GM20431 (cell line): ENCODE data around the gene RDH13.
"Not testable (repeated sequence)": the region's sequence is repeated elsewhere in the genome, so short reads cannot be mapped to it uniquely, and the experiment has no call there.

ENCODE experiments used
- in situ Hi-C: fragments of 300-500 bp; cut with MseI, MboI; formaldehyde crosslinking; loops from one replicate; pipeline ENCODE4 v1.15.0; 2020; ENCODE audit warnings: low sequenced_read_pairs; ENCODE audit not compliant: unreplicated experiment

Gene RDH13

DNA sequence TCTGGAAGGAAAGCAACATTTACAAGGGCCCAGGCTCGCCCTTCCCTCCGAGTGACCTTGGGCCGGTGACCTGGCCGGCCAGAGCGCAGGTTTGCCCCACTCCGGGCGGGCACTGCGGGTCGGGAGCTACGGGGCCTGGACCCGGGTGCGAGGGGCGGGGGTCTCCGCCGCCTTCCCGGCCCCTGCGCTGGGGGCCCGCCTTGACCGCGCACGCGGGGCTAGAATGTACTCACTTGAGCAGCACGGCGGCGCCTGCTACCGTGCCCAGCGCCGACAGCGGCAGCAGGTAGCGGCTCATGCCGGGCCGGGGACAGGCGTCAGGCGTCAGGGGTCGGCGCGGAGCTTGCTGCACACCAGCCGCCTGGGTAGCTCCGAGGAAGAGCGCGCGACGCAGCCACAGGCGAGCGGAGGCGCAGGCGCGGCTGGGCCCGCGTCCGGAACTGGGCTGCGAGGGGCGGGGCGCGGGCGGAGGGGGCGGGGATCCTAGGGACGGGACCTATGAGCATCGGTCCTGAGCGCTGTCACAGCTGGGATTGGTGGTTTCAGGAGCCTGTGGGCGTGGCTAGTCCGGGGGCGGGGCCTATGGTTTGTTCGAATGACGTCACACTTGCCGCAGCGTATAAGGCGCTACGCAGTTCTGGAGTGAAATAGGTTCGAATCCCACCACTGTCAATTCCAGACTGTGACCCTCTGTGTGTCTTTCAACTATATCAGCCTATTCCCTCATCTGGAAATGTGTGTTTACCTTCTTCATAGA, at the start of gene RDH13:
Gene RDH13 (minus strand): TSS at position 414 of the 757 bp plus-strand sequence. CDS start 116 bp downstream, at position 298.
- in situ Hi-C loops, result no loop called here

DNA sequence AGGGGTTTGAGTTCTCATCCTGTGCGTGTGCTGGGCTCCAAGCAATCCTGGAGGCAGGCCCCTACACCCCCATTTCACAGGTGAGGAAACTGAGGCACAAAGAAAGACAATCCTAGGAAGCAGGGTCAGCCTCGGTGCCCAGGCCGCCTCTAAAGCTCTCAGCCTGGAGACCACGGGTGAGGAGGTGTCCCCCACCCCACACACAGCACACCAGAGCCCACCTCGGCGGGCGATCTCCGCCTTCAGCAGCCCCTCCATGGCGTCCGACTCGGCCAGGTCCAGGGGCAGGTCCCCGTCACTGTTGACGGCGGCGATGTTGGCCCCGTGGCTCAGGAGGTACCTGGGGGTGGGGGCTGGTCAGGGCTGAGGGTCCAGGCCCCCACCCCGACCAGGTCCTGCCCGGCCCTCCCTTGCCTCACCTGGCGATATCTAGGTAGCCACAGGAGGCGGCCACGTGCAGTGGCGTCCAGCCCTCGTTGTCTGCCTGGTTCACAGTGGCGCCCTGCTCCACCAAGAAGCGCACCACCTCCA, 49.4 kb upstream of the RDH13 start:
- in situ Hi-C loops, result no loop called here

- in situ Hi-C loops, result no loop called here
Measured at GRCh38 chr19:55111238-55111831, 48.4 kb upstream of the RDH13 start.

DNA sequence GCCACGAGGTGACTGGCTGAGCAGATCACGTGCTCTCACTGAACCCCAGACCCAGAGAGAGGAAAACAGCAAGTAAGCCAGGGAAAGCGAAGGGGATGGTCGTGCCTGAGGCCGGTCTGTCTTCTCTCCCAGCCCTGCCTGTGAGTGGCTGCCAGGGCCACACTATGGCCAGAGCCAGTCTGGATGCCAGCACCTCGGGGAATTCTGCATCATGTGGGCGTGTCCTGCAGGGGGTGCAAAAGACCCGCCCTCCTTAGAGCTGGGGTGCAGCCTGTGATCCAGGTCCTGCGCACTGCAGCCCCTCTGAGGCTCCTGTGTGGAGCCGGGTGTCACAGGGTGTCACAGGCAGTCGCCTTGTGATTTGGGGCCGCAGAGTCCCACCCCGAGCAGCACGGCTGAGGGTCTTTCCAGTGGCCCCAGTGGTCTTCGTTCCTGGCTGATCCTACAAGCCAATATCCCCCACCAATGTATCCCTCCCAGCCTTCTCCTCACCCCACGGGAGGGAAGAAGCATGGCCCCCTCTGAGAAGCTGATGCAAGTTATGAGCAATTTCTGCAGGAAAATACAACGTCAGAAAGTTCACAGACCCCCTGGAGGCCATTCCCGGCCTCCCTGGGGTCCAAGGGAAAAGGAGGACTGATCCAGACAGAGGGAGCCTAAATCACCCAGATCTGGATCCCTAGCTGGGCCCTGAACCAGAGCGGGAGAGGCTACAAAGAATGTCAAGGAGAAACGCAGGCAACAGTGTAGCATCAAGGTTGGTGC, 46.8 kb upstream of the RDH13 start:
- in situ Hi-C loops, result no loop called here

DNA sequence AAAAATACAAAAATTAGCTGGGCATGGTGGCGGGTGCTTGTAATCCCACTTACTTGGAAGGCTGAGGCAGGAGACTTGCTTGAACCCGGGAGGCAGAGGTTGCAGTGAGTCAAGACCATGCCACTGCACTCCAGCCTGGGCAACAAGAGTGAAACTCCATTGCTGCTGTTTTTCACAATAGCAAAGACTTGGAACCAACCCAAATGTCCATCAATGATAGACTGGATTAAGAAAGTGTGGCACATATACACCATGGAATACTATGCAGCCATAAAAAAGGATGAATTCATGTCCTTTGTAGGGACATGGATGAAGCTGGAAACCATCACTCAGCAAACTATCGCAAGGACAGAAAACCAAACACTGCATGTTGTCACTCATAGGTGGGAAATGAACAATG, 44.3 kb upstream of the RDH13 start:
- in situ Hi-C loops, result not testable (repeated sequence)

DNA sequence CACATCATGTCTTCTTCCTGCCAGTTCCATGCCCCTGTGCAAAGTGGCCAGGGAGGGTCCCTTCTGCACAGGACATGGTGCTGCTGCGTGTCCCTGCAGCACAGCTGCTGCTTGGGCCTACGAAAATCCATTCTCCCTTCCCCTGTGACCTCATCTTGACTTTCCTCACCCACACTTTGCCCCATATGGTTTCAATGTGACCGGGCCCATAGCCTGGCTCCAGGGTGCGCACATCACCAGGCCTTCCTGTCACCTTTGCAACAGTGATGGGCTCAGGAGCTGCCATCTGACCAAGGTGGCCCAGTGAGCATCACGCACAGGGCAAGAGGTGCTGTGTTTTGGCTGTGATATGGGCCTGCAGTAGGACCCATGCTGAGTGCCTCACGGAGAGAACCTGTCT, 43.6 kb upstream of the RDH13 start:
- in situ Hi-C loops, result no loop called here

DNA sequence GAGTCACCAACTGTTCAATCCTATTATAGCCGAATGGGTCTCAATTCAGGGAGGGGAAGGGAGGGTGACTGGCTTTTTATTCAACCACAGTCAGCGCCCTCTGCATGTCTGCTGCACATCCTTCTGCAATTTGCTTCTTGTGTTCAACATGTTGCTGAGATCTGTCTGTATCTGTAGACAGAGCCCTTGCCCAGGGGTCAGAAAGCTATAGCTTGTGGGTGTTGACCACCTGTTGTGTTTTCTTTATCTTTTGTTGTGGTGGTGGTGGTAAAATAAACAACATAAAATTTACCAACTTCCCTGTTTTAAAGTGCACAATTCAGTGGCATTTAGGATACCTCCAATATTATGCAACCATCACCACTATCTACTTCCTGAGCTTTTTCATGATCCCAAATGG, 42.3 kb upstream of the RDH13 start:
- in situ Hi-C loops, result no loop called here

GRCh38 chr19:55103190-55103589, 40.2 kb upstream of the RDH13 start:
- in situ Hi-C loops, result no loop called here

GRCh38 chr19:55101261-55101660, 38.3 kb upstream of the RDH13 start:
- in situ Hi-C loops, result no loop called here

DNA sequence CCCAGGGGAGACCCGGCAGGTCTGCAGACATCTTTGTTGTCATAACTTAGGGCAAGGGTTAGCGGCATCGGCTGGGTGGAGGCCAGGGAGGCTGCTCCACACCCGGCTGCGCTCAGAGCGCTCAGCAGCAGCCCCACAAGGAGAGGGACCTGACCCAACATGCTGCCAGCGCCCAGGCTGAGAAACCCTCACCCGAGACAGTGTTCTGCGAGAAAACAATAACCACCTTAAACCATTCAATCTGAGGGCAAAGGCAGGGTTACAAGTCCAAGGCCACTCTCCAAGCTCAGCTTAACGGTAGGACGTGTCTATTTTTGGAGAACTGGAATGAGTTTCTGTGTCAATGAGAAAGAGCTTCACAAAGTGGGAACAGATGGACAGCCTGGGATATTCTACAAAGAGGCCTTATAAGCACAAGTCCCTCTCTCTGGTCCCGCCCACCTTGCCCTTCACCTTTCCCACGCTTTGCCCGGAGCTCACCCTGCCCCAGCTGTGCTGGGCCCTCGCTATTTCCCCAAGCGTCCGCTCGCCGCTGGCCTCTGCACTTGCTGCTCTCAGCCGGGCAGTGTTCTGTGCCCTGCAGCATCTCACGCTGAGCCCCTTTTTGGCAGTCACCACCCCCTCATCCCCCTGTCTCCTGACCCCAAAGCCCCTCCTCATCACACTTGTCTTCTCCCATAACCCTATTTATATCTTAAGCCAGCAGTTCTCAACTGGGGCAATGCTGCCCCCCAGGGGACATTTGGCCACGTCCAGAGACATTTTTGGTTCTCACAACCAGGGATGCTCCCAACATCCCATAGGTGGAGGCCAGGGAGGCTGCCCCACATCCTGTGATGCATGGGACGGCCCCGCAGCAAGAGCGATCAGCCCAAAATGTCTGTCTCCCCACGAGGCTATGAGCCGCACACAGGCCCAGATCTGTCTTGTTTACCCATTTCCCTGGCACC, 36.9 kb upstream of the RDH13 start:
- in situ Hi-C loops, result no loop called here

GRCh38 chr19:55098716-55099556, 36.0 kb upstream of the RDH13 start:
- in situ Hi-C loops, result no loop called here

GRCh38 chr19:55097864-55098715, 35.1 kb upstream of the RDH13 start:
- in situ Hi-C loops, result no loop called here

DNA sequence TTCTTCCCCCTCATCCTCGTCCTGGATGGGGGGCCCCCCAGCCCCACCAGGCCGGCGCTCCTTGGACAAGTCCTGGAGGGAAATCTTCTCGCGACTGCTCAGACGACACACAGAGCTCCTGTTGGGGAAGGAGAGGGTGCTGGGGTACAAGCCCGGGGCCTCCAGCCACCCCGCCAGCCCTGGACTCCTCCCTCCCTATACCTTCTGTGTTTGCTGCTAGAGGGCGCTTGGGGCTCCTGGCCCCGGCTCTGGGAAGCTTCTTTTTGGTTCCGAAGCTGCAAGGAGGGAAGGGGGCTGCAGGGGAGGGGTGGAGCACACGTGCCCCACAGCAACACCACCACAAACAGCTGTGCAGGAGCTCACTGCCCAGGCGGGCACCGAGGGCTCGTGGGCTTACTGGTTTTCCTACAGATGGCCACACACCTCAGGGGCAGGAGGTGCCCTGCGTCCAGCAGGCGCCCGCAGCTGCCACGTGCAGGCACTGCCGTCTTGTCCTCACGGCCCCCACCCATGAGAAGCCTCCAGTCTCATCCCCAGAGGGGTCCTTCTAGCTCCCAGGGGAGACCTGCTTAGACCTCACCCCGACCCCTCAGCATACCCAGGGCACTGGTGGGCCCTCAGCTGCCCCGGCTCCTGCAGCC, 33.2 kb upstream of the RDH13 start:
- in situ Hi-C loops, result no loop called here

- in situ Hi-C loops, result no loop called here
Measured at GRCh38 chr19:55095260-55096060, 32.5 kb upstream of the RDH13 start.

GRCh38 chr19:55094456-55095259, 31.7 kb upstream of the RDH13 start:
- in situ Hi-C loops, result no loop called here
